ENCODE results near the gene AP2A2. TPM values are rescaled to one million over a fixed set of nuclear protein-coding genes. Genes with fewer than 3 reads are reported as not detected.

The AP2A2 gene
- total RNA-seq, 1 experiment from 2014 or later = 55.5 TPM

- no peaks in the 10 kb centered on the region for H4K20me1 ChIP-seq (ENCODE audit: insufficient read depth)
- H3K79me2 ChIP-seq (ENCODE audit: insufficient read depth, low read length) = no peaks in the 10 kb centered on the region
- no TSS peak for BruUV-seq (replicated peaks)
- no peak overlapping the region for H3K27ac ChIP-seq (ENCODE audit: low read depth, low read length)
- no peak overlapping the region for H3K4me3 ChIP-seq (replicated peaks in 1 of 2; ENCODE audit: low read depth in 1 of 2, low read length in 2 of 2)
- intact Hi-C loops (cut with micrococcal nuclease) = no loop called here
- no peak overlapping the region for H3K4me2 ChIP-seq (ENCODE audit: low read length)
- H3K9ac ChIP-seq (ENCODE audit: low read length) = no peak overlapping the region
- TF ChIP-seq YY1 (IDR thresholded peaks at IDR 0.05; ENCODE audit: extremely low read depth, insufficient replicate concordance, low read depth, low read length) (no peak), SIN3A (IDR thresholded peaks at IDR 0.05; ENCODE audit: low read depth) (no peak)
- POLR2A ChIA-PET = no interaction called here
- no peaks in the 10 kb centered on the region for H3K9me2 ChIP-seq (ENCODE audit: insufficient read depth)
- RAD21 ChIA-PET (ENCODE audit: low non-redundant PET in 1 of 2, low total read pairs in 2 of 2, uncharacterized antibody in 2 of 2, unreplicated experiment in 2 of 2) = no interaction called here
- CTCF ChIA-PET = no interaction called here
- no peaks in the 10 kb centered on the region for H3K9me3 ChIP-seq (ENCODE audit: control insufficient read depth in 1 of 2, insufficient read depth in 1 of 2, low read depth in 1 of 2, low read length in 2 of 2)
- H3K36me3 ChIP-seq (ENCODE audit: control insufficient read depth in 1 of 2, insufficient read depth in 2 of 2, low read length in 2 of 2) = peaks cover 6 to 15% of the 10 kb centered on the region in 2 experiments; a peak in 3 of 4 replicates
- H3K4me1 ChIP-seq (ENCODE audit: control insufficient read depth in 1 of 2, insufficient read depth in 2 of 2, low read length in 2 of 2) = peaks cover 0 to 8% of the 10 kb centered on the region in 2 experiments; a peak in 1 of 4 replicates
- no peaks in the 10 kb centered on the region for H3K27me3 ChIP-seq (ENCODE audit: insufficient read depth, low read length)
- no peak overlapping the region for H2AFZ ChIP-seq (ENCODE audit: low read depth, low read length, poor library complexity, severe bottlenecking)
- ATAC-seq (no peak), DNase-seq (ENCODE audit: low read depth, low spot score) (no peak)
These were observed 73.3 kb downstream of the AP2A2 start for GRCh38 chr11:999009-999408.

DNA sequence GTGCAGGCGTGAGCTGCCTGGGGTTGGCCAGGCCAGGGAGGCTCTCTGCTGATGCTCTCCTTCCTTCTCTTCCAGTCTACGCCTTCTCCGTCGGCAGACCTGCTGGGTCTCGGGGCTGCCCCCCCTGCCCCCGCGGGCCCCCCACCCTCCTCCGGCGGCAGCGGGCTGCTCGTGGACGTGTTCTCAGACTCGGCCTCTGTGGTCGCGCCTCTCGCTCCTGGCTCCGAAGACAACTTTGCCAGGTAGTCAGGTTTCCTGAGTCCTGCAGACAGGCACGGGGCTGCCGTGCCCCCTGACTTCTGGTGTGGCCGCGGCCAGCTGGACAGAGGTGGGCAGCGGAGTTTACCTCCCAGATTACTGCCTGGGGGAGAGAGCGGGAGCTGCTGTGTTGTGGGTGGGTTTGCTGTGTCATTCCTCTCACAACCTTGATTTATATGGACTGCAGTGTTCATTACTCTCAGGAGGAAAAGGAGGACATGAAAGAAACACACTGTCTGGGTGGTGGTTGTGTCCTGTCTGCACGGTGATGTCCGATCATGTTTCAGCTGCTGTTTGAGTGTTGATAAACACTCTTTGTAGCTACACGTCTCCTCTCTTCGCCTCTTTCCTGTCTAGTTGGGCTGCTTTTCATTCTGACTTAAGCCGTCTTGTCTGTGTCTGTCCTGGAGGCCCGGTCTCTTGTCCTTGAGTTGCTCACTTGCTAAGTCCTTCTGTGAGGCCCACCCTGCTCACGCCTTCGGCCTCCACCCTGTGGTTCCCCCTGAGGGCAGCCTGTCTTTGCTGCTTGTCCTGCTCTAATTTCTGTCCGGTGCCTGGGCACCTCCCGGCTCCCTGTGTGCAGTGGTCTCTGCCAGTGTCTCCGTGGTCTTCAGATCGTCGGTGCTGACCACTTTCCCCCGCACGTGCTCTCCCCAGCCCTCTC lies 74.9 kb downstream of the AP2A2 start:
- no peak overlapping the region for H3K4me3 ChIP-seq (replicated peaks in 1 of 2; ENCODE audit: low read depth in 1 of 2, low read length in 2 of 2)
- H3K9me2 ChIP-seq (ENCODE audit: insufficient read depth) = no peaks in the 10 kb centered on the region
- 0 out of 4 replicates have a peak, but pooled peaks cover 0 to 3% of the 10 kb centered on the region in 2 experiments for H3K4me1 ChIP-seq (ENCODE audit: control insufficient read depth in 1 of 2, insufficient read depth in 2 of 2, low read length in 2 of 2)
- intact Hi-C loops (cut with micrococcal nuclease) = no loop called here
- H4K20me1 ChIP-seq (ENCODE audit: insufficient read depth) = no peaks in the 10 kb centered on the region
- ATAC-seq = no peak
- H3K27ac ChIP-seq (ENCODE audit: low read depth, low read length) = no peak overlapping the region
- peaks cover 11 to 14% of the 10 kb centered on the region in 2 experiments; a peak in 3 of 4 replicates for H3K36me3 ChIP-seq (ENCODE audit: control insufficient read depth in 1 of 2, insufficient read depth in 2 of 2, low read length in 2 of 2)
- no peaks in the 10 kb centered on the region for H3K79me2 ChIP-seq (ENCODE audit: insufficient read depth, low read length)
- no peak overlapping the region for H2AFZ ChIP-seq (ENCODE audit: low read depth, low read length, poor library complexity, severe bottlenecking)
- no peak overlapping the region for H3K4me2 ChIP-seq (ENCODE audit: low read length)
- H3K27me3 ChIP-seq (ENCODE audit: insufficient read depth, low read length) = no peaks in the 10 kb centered on the region
- ChIA-PET RAD21 (ENCODE audit: low non-redundant PET in 1 of 2, low total read pairs in 2 of 2, uncharacterized antibody in 2 of 2, unreplicated experiment in 2 of 2) (no interaction called here), POLR2A (no interaction called here), CTCF (no interaction called here)
- no peak overlapping the region for H3K9ac ChIP-seq (ENCODE audit: low read length)
- no TSS peak for BruUV-seq (replicated peaks)
- no peaks in the 10 kb centered on the region for H3K9me3 ChIP-seq (ENCODE audit: control insufficient read depth in 1 of 2, insufficient read depth in 1 of 2, low read depth in 1 of 2, low read length in 2 of 2)
- DNase-seq (ENCODE audit: low read depth, low spot score) = no peak
- no peak for TF ChIP-seq MAX (IDR thresholded peaks at IDR 0.05)
- no peak for TF ChIP-seq YY1 (IDR thresholded peaks at IDR 0.05; ENCODE audit: extremely low read depth, insufficient replicate concordance, low read depth, low read length)
- TF ChIP-seq ZNF274 (IDR thresholded peaks at IDR 0.05; ENCODE audit: low read depth, low read length) = no peak
- no peak for TF ChIP-seq CEBPB (IDR thresholded peaks at IDR 0.05; ENCODE audit: low read depth)
- no peak for TF ChIP-seq JUND (IDR thresholded peaks at IDR 0.05)
- no peak for TF ChIP-seq RAD21 (IDR thresholded peaks at IDR 0.05; ENCODE audit: low read depth)
- no peak for TF ChIP-seq EZH2 (IDR thresholded peaks at IDR 0.05)
- TF ChIP-seq ELF1 (IDR thresholded peaks at IDR 0.05; ENCODE audit: borderline replicate concordance, low read depth) = no peak
- no peak for TF ChIP-seq SIN3A (IDR thresholded peaks at IDR 0.05; ENCODE audit: low read depth)
- no peak for TF ChIP-seq REST (IDR thresholded peaks at IDR 0.05; ENCODE audit: low read depth)
- TF ChIP-seq, protein P1, sequence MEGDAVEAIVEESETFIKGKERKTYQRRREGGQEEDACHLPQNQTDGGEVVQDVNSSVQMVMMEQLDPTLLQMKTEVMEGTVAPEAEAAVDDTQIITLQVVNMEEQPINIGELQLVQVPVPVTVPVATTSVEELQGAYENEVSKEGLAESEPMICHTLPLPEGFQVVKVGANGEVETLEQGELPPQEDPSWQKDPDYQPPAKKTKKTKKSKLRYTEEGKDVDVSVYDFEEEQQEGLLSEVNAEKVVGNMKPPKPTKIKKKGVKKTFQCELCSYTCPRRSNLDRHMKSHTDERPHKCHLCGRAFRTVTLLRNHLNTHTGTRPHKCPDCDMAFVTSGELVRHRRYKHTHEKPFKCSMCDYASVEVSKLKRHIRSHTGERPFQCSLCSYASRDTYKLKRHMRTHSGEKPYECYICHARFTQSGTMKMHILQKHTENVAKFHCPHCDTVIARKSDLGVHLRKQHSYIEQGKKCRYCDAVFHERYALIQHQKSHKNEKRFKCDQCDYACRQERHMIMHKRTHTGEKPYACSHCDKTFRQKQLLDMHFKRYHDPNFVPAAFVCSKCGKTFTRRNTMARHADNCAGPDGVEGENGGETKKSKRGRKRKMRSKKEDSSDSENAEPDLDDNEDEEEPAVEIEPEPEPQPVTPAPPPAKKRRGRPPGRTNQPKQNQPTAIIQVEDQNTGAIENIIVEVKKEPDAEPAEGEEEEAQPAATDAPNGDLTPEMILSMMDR (IDR thresholded peaks at IDR 0.05 in 2 of 3, conservative IDR thresholded peaks at IDR 0.05 in 1 of 3; ENCODE audit: borderline replicate concordance in 1 of 3, insufficient read depth in 1 of 3, low read depth in 2 of 3, low read length in 2 of 3) = no peak
- TF ChIP-seq EZH2phosphoT487 (IDR thresholded peaks at IDR 0.05; ENCODE audit: borderline replicate concordance) = no peak
- TF ChIP-seq CBX3 (IDR thresholded peaks at IDR 0.05; ENCODE audit: low read depth) = no peak
